GM21515 (cell line): ENCODE results near the gene TNFRSF18.
A peak's percentile ranks its signal among the peaks of the same experiment; 100 is the strongest.

ENCODE experiments used
- ATAC-seq: cut with Tn5 transposase; IDR thresholded peaks from one replicate; pipeline ENCODE4 v1.9.1; 2021; ENCODE audit not compliant: unreplicated experiment

The TNFRSF18 gene

GRCh38 chr1:1240822-1241587 is 34.6 kb upstream of the TNFRSF18 start:
- no peak for ATAC-seq

GRCh38 chr1:1240348-1240732 is 33.9 kb upstream of the TNFRSF18 start:
- no peak for ATAC-seq

GRCh38 chr1:1239614-1240347 is 33.4 kb upstream of the TNFRSF18 start:
- no peak for ATAC-seq

GRCh38 chr1:1239227-1239613 is 32.8 kb upstream of the TNFRSF18 start:
- ATAC-seq: no peak

GRCh38 chr1:1238702-1239178 is 32.3 kb upstream of the TNFRSF18 start:
- ATAC-seq: no peak

- no peak for ATAC-seq
Measured at GRCh38 chr1:1237874-1238701, 31.7 kb upstream of the TNFRSF18 start.

- no peak for ATAC-seq
Measured at GRCh38 chr1:1236945-1237873, 30.8 kb upstream of the TNFRSF18 start.

- ATAC-seq: no peak
Measured at GRCh38 chr1:1236176-1236763, 29.9 kb upstream of the TNFRSF18 start.

- no peak for ATAC-seq
Measured at GRCh38 chr1:1235016-1235744, 28.8 kb upstream of the TNFRSF18 start.

GRCh38 chr1:1234180-1234808 is 27.9 kb upstream of the TNFRSF18 start:
- no peak for ATAC-seq

- no peak for ATAC-seq
Measured at GRCh38 chr1:1233567-1233892, 27.1 kb upstream of the TNFRSF18 start.

GRCh38 chr1:1232796-1233566 is 26.6 kb upstream of the TNFRSF18 start:
- no peak for ATAC-seq

- ATAC-seq: peak; percentile 1
Measured at GRCh38 chr1:1232208-1232795, 25.9 kb upstream of the TNFRSF18 start, which contains the start of gene B3GALT6. Gene B3GALT6 (plus strand): TSS chr1:1232237. CDS start chr1:1232279, 42 bp downstream.

GRCh38 chr1:1231400-1232207 is 25.2 kb upstream of the TNFRSF18 start, which contains the start of gene SDF4:
Gene SDF4 (minus strand): TSS chr1:1232001. CDS start chr1:1228772, 3,229 bp downstream.
- ATAC-seq: peak; percentile 86

GRCh38 chr1:1230656-1231399 is 24.4 kb upstream of the TNFRSF18 start:
- ATAC-seq: no peak

GRCh38 chr1:1229770-1230169 is 23.4 kb upstream of the TNFRSF18 start:
- no peak for ATAC-seq
